ENCODE measurements around the gene IFT43.

Gene IFT43

GRCh38 chr14:75989134-75989533 is 3.6 kb downstream of the IFT43 start:
- no CpG with 5 or more reads among the region's 6 CpGs for WGBS (ENCODE audit: extremely low coverage, insufficient coverage, insufficient read length)
- Histone ChIP-seq H3K36me3 (ENCODE audit: control insufficient read depth in 1 of 2, insufficient read depth in 2 of 2, low read length in 2 of 2) (peaks cover 0 to 10% of the 10 kb centered on the region in 2 experiments), H3K27me3 (ENCODE audit: insufficient read depth, low read length) (no peaks in the 10 kb centered on the region)

DNA sequence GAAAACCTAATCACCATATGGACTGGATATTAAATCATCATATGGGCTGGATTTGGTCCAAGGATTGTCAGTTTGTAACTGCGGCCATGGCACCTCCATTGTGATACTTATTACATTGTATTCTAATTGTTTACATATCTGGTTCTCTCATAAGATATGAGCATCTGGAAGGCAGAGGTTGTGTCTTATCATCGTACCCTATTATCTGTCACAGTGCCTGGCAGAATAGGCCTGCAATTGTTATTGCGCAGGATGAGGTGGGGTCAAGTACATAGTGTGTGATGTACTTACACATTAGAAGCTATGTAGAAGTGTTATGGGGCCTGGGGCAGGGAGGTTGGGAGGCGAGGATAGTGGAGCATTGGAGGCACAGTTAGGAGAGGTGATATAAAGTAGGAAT is 4.7 kb downstream of the IFT43 start:
- Histone ChIP-seq H4K12ac (ENCODE audit: low read depth, low read length) (no peak overlapping the region), H4K91ac (ENCODE audit: low read depth, low read length) (no peak overlapping the region), H2BK5ac (ENCODE audit: low read depth, low read length, poor library complexity) (no peak overlapping the region), H2AFZ (ENCODE audit: insufficient read depth, low read length, poor library complexity) (no peak overlapping the region), H3K4me2 (ENCODE audit: low read length) (no peak overlapping the region), H2BK12ac (ENCODE audit: low read length) (no peak overlapping the region), H4K8ac (ENCODE audit: low read depth, low read length) (no peak overlapping the region), H3K79me1 (ENCODE audit: low read length) (peaks cover 3% of the 10 kb centered on the region), H3K9ac (ENCODE audit: low read length) (no peak overlapping the region), H3K4me3 (ENCODE audit: low read depth, low read length) (no peak overlapping the region), H3K36me3 (ENCODE audit: control insufficient read depth in 1 of 2, insufficient read depth in 2 of 2, low read length in 2 of 2) (peaks cover 0 to 10% of the 10 kb centered on the region in 2 experiments), H3K79me2 (ENCODE audit: control insufficient read depth, insufficient read depth, low read length, poor library complexity) (peaks cover 1% of the 10 kb centered on the region), H2BK120ac (ENCODE audit: insufficient read depth, low read length, poor library complexity) (no peak overlapping the region), H3K9me3 (ENCODE audit: insufficient read depth, low read depth, low read length) (no peaks in the 10 kb centered on the region), H3K23ac (ENCODE audit: low read length) (no peak overlapping the region), H3K27me3 (ENCODE audit: insufficient read depth, low read length) (no peaks in the 10 kb centered on the region), H3K27ac (ENCODE audit: low read depth, low read length) (no peak overlapping the region), H2AK5ac (ENCODE audit: low read length) (no peak overlapping the region), H3K18ac (ENCODE audit: low read length) (no peak overlapping the region), H3K4ac (ENCODE audit: low read depth, low read length) (no peak overlapping the region), H3K4me1 (ENCODE audit: control insufficient read depth in 1 of 2, insufficient read depth in 2 of 2, low read length in 2 of 2) (peaks cover 0 to 2% of the 10 kb centered on the region in 2 experiments), H3K14ac (ENCODE audit: low read length) (no peak overlapping the region)
- WGBS (ENCODE audit: extremely low coverage, insufficient coverage, insufficient read length), result no CpG with 5 or more reads among the region's 4 CpGs
- no peak for DNase-seq

More at GRCh38 chr14:75989134-75989533, 3.6 kb downstream of the IFT43 start:
- Histone ChIP-seq H3K23ac (ENCODE audit: low read length) (no peak overlapping the region), H3K4me2 (ENCODE audit: low read length) (no peak overlapping the region), H3K4me3 (ENCODE audit: low read depth, low read length) (no peak overlapping the region), H2AK5ac (ENCODE audit: low read length) (no peak overlapping the region), H2AFZ (ENCODE audit: insufficient read depth, low read length, poor library complexity) (no peak overlapping the region), H3K79me1 (ENCODE audit: low read length) (peaks cover 3% of the 10 kb centered on the region), H3K14ac (ENCODE audit: low read length) (no peak overlapping the region), H2BK12ac (ENCODE audit: low read length) (no peak overlapping the region), H3K4me1 (ENCODE audit: control insufficient read depth in 1 of 2, insufficient read depth in 2 of 2, low read length in 2 of 2) (peaks cover 0 to 2% of the 10 kb centered on the region in 2 experiments), H4K91ac (ENCODE audit: low read depth, low read length) (no peak overlapping the region), H3K27ac (ENCODE audit: low read depth, low read length) (no peak overlapping the region), H2BK120ac (ENCODE audit: insufficient read depth, low read length, poor library complexity) (no peak overlapping the region), H3K4ac (ENCODE audit: low read depth, low read length) (no peak overlapping the region), H3K18ac (ENCODE audit: low read length) (no peak overlapping the region), H3K79me2 (ENCODE audit: control insufficient read depth, insufficient read depth, low read length, poor library complexity) (peaks cover 1% of the 10 kb centered on the region), H4K12ac (ENCODE audit: low read depth, low read length) (no peak overlapping the region), H4K8ac (ENCODE audit: low read depth, low read length) (no peak overlapping the region), H3K9ac (ENCODE audit: low read length) (no peak overlapping the region), H3K9me3 (ENCODE audit: insufficient read depth, low read depth, low read length) (no peaks in the 10 kb centered on the region), H2BK5ac (ENCODE audit: low read depth, low read length, poor library complexity) (no peak overlapping the region)
- DNase-seq, result peak in 1 of 2 donors; percentile 50

DNA sequence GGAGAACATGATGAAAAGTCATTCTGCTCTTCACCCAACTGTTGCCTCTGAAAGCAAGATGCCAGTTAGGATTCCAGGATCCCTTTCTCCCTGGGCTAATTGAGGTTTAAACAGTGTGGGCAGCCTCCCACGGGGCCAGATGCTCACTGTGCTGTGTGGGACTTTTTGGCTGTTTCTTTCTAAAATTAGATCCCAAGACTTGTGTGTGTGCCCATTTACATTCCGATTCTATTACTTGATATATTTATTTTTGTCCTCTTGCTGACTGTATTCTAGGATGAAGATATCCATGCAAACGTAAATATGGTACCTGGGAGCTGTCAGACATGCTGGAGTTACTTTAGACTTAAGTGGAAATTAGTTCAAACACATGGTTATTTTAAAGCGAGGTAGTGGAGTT is 6.2 kb downstream of the IFT43 start:
- H3K9me3 ChIP-seq (ENCODE audit: insufficient read depth, low read depth, low read length), result no peaks in the 10 kb centered on the region
- WGBS (ENCODE audit: extremely low coverage, insufficient coverage, insufficient read length), result no CpG with 5 or more reads among the region's 4 CpGs
- H4K8ac ChIP-seq (ENCODE audit: low read depth, low read length), result no peak overlapping the region
- no peak overlapping the region for H2AK5ac ChIP-seq (ENCODE audit: low read length)
- no peak for DNase-seq
- no peak overlapping the region for H3K14ac ChIP-seq (ENCODE audit: low read length)
- no peak overlapping the region for H3K23ac ChIP-seq (ENCODE audit: low read length)
- no peak overlapping the region for H4K12ac ChIP-seq (ENCODE audit: low read depth, low read length)
- no peak overlapping the region for H2AFZ ChIP-seq (ENCODE audit: insufficient read depth, low read length, poor library complexity)
- no peak overlapping the region for H3K18ac ChIP-seq (ENCODE audit: low read length)
- H3K4me1 ChIP-seq (ENCODE audit: control insufficient read depth in 1 of 2, insufficient read depth in 2 of 2, low read length in 2 of 2), result no peaks in the 10 kb centered on the region
- H3K4me2 ChIP-seq (ENCODE audit: low read length), result no peak overlapping the region
- H3K9ac ChIP-seq (ENCODE audit: low read length), result no peak overlapping the region
- H3K27ac ChIP-seq (ENCODE audit: low read depth, low read length), result no peak overlapping the region
- H3K27me3 ChIP-seq (ENCODE audit: insufficient read depth, low read length), result no peaks in the 10 kb centered on the region
- no peak overlapping the region for H2BK5ac ChIP-seq (ENCODE audit: low read depth, low read length, poor library complexity)
- no peak overlapping the region for H3K4me3 ChIP-seq (ENCODE audit: low read depth, low read length)
- no peak overlapping the region for H2BK12ac ChIP-seq (ENCODE audit: low read length)
- no peaks in the 10 kb centered on the region for H3K79me1 ChIP-seq (ENCODE audit: low read length)
- peaks cover 3 to 10% of the 10 kb centered on the region in 2 experiments for H3K36me3 ChIP-seq (ENCODE audit: control insufficient read depth in 1 of 2, insufficient read depth in 2 of 2, low read length in 2 of 2)
- H3K4ac ChIP-seq (ENCODE audit: low read depth, low read length), result no peak overlapping the region
- no peak overlapping the region for H2BK120ac ChIP-seq (ENCODE audit: insufficient read depth, low read length, poor library complexity)
- no peak overlapping the region for H4K91ac ChIP-seq (ENCODE audit: low read depth, low read length)
- no peaks in the 10 kb centered on the region for H3K79me2 ChIP-seq (ENCODE audit: control insufficient read depth, insufficient read depth, low read length, poor library complexity)

DNA sequence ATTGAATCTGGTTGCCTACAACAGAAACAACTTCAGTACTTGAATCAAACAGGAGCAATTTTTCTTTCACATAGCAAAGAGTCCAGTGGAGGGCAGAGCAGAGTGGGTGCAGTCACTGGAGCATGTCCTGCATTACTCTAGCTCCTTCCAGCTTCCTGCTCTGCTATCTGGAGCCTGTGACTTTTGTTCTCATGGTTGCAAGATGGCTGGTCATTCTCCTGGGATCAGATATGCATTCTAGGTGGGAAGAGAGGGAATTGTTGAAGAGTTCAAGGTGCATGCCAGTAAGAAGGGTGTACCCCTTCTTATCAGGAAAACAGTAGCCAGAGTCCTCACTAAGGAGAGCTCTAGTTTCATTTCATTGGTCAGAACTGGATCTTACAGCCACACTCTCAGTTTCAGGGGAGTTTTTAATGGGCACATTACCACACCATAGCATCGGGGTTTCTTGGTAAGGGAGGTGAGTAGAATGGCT is 8.0 kb downstream of the IFT43 start:
- Histone ChIP-seq H3K4ac (ENCODE audit: low read depth, low read length) (no peak overlapping the region), H3K9me3 (ENCODE audit: insufficient read depth, low read depth, low read length) (no peaks in the 10 kb centered on the region), H3K36me3 (ENCODE audit: control insufficient read depth in 1 of 2, insufficient read depth in 2 of 2, low read length in 2 of 2) (peaks cover 5 to 12% of the 10 kb centered on the region in 2 experiments), H4K12ac (ENCODE audit: low read depth, low read length) (no peak overlapping the region), H3K79me1 (ENCODE audit: low read length) (no peaks in the 10 kb centered on the region), H2BK5ac (ENCODE audit: low read depth, low read length, poor library complexity) (no peak overlapping the region), H2AFZ (ENCODE audit: insufficient read depth, low read length, poor library complexity) (no peak overlapping the region), H2AK5ac (ENCODE audit: low read length) (no peak overlapping the region), H3K79me2 (ENCODE audit: control insufficient read depth, insufficient read depth, low read length, poor library complexity) (no peaks in the 10 kb centered on the region), H3K27me3 (ENCODE audit: insufficient read depth, low read length) (no peaks in the 10 kb centered on the region), H4K8ac (ENCODE audit: low read depth, low read length) (no peak overlapping the region), H3K18ac (ENCODE audit: low read length) (no peak overlapping the region), H2BK120ac (ENCODE audit: insufficient read depth, low read length, poor library complexity) (no peak overlapping the region), H3K4me2 (ENCODE audit: low read length) (no peak overlapping the region), H3K4me3 (ENCODE audit: low read depth, low read length) (no peak overlapping the region), H4K91ac (ENCODE audit: low read depth, low read length) (no peak overlapping the region), H3K9ac (ENCODE audit: low read length) (no peak overlapping the region), H2BK12ac (ENCODE audit: low read length) (no peak overlapping the region), H3K14ac (ENCODE audit: low read length) (no peak overlapping the region), H3K23ac (ENCODE audit: low read length) (no peak overlapping the region), H3K27ac (ENCODE audit: low read depth, low read length) (no peak overlapping the region), H3K4me1 (ENCODE audit: control insufficient read depth in 1 of 2, insufficient read depth in 2 of 2, low read length in 2 of 2) (no peaks in the 10 kb centered on the region)
- no CpG with 5 or more reads among the region's 1 CpG for WGBS (ENCODE audit: extremely low coverage, insufficient coverage, insufficient read length)
- DNase-seq, result no peak
